SK-N-SH (cell line): ENCODE data around the gene EZH1. TPM values are rescaled to one million over a fixed set of nuclear protein-coding genes. Genes with fewer than 3 reads are reported as not detected.
"Not testable (repeated sequence)": the region's sequence is repeated elsewhere in the genome, so short reads cannot be mapped to it uniquely, and the experiment has no call there.

ENCODE experiments used
- CTCF ChIA-PET: fragments of 300-600, 350-600 bp; formaldehyde crosslinking; extraction: SDS; loops from one replicate; lab custom pipeline; 2021; lab: Yijun Ruan, JAX
- POLR2A ChIA-PET: fragments of 350-600 bp; sonication (Branson Sonifier 250); formaldehyde crosslinking; extraction: SDS; loops from one replicate; lab custom pipeline; 2020; ENCODE audit warnings: antibody characterized with exemption, inconsistent platforms; lab: Yijun Ruan, JAX
- DNase-seq: peaks from one replicate; pipeline ENCODE4 v3.0.0; 2012
- H2AFZ ChIP-seq: fragments of 200-600 bp; sonication (generic); 2 replicates; pipeline ENCODE4 v1.8.1; 2016; ENCODE audit warnings: antibody characterized with exemption, mild to moderate bottlenecking, low read depth
- H3F3A ChIP-seq: fragments of 200-600 bp; sonication (generic); replicated peaks from 2 replicates; pipeline ENCODE3; 2016; ENCODE audit warnings: antibody characterized with exemption, mild to moderate bottlenecking; ENCODE audit not compliant: insufficient read depth
- H3K27ac ChIP-seq, 2 experiments: fragments of 200-500 bp in 1 of 2; fragments of 200-600 bp in 1 of 2; sonication (Bioruptor generic) in 1 of 2; sonication (generic), shearing (Covaris generic) in 1 of 2; 2 replicates each; pipeline versions ENCODE4 v1.5.1 to v1.6.1; 2014 to 2016; ENCODE audit warnings: low read depth in 2 of 2, inconsistent platforms in 1 of 2, low read length in 1 of 2, mild to moderate bottlenecking in 1 of 2, mixed read lengths in 1 of 2
- H3K27me3 ChIP-seq: fragments of 200-600 bp; sonication (generic), shearing (Covaris generic); 2 replicates; pipeline ENCODE4 v1.6.1; 2016; ENCODE audit warnings: mixed run types; ENCODE audit not compliant: insufficient read depth
- H3K36me3 ChIP-seq, 2 experiments: fragments of 200-500 bp in 1 of 2; fragments of 200-600 bp in 1 of 2; sonication (Bioruptor generic) in 1 of 2; sonication (generic) in 1 of 2; replicated peaks in 1 of 2; 2 replicates each; pipeline versions ENCODE3 to v1.5.1; 2014 to 2016; ENCODE audit warnings: low read length in 1 of 2, mild to moderate bottlenecking in 1 of 2; ENCODE audit not compliant: insufficient read depth in 2 of 2, control insufficient read depth in 1 of 2
- H3K4me1 ChIP-seq, 2 experiments: fragments of 200-500 bp in 1 of 2; fragments of 200-600 bp in 1 of 2; sonication (Bioruptor generic) in 1 of 2; sonication (generic), shearing (Covaris generic) in 1 of 2; 2 replicates each; pipeline versions ENCODE4 v1.5.1 to v1.6.1; 2014 to 2016; ENCODE audit warnings: low read depth in 1 of 2, low read length in 1 of 2, mixed run types in 1 of 2; ENCODE audit not compliant: insufficient read depth in 2 of 2, control insufficient read depth in 1 of 2
- H3K4me2 ChIP-seq: fragments of 200-600 bp; sonication (generic), shearing (Covaris generic); 2 replicates; pipeline ENCODE4 v1.6.1; 2017; ENCODE audit warnings: mixed run types
- H3K4me3 ChIP-seq, 2 experiments: fragments of 200-500 bp in 1 of 2; fragments of 200-600 bp in 1 of 2; sonication (Bioruptor generic) in 1 of 2; sonication (generic), shearing (Covaris generic) in 1 of 2; 2 replicates each; pipeline versions ENCODE4 v1.5.1 to v1.8.1; 2014 to 2016; ENCODE audit warnings: low read depth in 2 of 2, inconsistent platforms in 1 of 2, low read length in 1 of 2, mild to moderate bottlenecking in 1 of 2, mixed read lengths in 1 of 2, moderate library complexity in 1 of 2
- H3K79me2 ChIP-seq: fragments of 200-600 bp; sonication (generic); 2 replicates; pipeline ENCODE4 v1.8.1; 2017; ENCODE audit warnings: mild to moderate bottlenecking; ENCODE audit not compliant: insufficient read depth
- H3K9ac ChIP-seq: fragments of 200-600 bp; sonication (generic); 2 replicates; pipeline ENCODE4 v1.6.1; 2017; ENCODE audit warnings: mixed run types
- H3K9me2 ChIP-seq: fragments of 200-600 bp; sonication (generic); 2 replicates; pipeline ENCODE4 v1.6.1; 2017; ENCODE audit warnings: mixed run types
- H3K9me3 ChIP-seq: fragments of 200-600 bp; sonication (generic); 2 replicates; pipeline ENCODE4 v1.6.1; 2017; ENCODE audit warnings: mixed run types, mild to moderate bottlenecking, moderate library complexity
- H4K20me1 ChIP-seq: fragments of 200-600 bp; sonication (generic); 2 replicates; pipeline ENCODE4 v1.6.1; 2017; ENCODE audit warnings: mild to moderate bottlenecking, mixed run types; ENCODE audit not compliant: insufficient read depth
- GABPA ChIP-seq: IDR thresholded peaks from 2 replicates; pipeline ENCODE4 v1.4.0; 2012; ENCODE audit warnings: low read depth, mild to moderate bottlenecking
- WGBS: methylation state at CpG from one replicate; pipeline ENCODE4 v1.1.6; 2017; ENCODE audit warnings: low lambda C conversion rate; 5-methylcytosine and 5-hydroxymethylcytosine counted together
- polyA plus RNA-seq, 3 experiments: library from polyadenylated mRNA; depleted of rRNA; stranded (reverse); fragments of >200 nt; gene quantifications; 2 replicates each; pipeline ENCODE4 v1.2.3, GENCODE V29; 2012
- TF ChIP-seq, protein P1 (sequence below): IDR thresholded peaks from 2 replicates; pipeline ENCODE4 v1.4.0; 2012; ENCODE audit warnings: low read depth, borderline replicate concordance

Gene EZH1
- polyA plus RNA-seq, 1 of the 3 experiments (the other 2 are of a cell fraction): 28.6 TPM

DNA sequence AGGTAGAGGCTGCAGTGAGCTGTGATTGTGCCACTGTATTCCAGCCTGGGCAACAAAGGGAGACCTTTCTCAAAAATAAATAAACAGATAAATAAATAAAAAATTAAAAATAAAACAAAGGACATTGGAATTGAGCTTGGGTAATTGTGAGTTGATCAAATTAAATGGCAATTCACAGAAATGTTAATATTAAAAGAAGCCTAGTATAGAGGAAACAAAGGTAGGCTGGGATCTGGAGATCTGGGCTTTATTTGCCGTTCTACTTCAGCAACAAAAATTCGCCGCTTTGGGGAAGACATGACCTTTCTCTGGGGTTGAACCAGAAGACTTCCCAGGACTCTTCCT, 28.1 kb upstream of the EZH1 start:
- ChIA-PET POLR2A (interaction anchor here (0.6 to 1.9 kb wide), 8 partner anchors 9 to 496 kb away, joined by 3 to 17 read pairs (median 5); partner anchors contain the start of genes CNTD1, COA3, NAGLU and PSMC3IP), CTCF (interaction anchor here (0.7 to 4.0 kb wide), 9 partner anchors 9 to 220 kb away, joined by 3 to 48 read pairs (median 3); partner anchors contain the start of genes BECN1, HSD17B1 and RAMP2)

DNA sequence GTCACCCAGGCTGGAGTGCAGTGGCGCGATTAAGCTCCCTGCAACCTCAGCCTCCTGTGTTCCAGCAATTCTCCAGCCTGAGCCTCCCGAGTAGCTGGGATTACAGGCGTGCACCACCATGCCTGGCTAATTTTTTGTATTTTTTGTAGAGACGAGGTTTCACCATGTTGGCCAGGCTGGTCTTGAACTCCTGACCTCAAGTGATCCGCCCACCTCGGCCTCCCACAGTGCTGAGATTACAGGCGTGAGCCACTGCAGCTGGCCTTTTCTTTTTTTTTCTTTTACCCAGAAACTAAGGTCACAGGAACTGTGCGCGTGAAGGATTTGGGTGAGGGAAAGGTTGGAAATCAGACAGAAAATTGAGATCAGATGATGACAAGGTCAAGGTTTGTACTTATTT, 25.1 kb upstream of the EZH1 start:
- WGBS: 94% methylated on average over 10 of the region's 10 CpGs
- H3K9me3 ChIP-seq, DNase-seq, H3K27me3 ChIP-seq, H3K4me1 ChIP-seq, H3K4me2 ChIP-seq, H3K36me3 ChIP-seq, H3K27ac ChIP-seq, H3K9ac ChIP-seq, H4K20me1 ChIP-seq, H3K4me3 ChIP-seq, POLR2A ChIA-PET, H2AFZ ChIP-seq, H3K9me2 ChIP-seq: not testable (repeated sequence)
- CTCF ChIA-PET: interaction anchor here (0.7 to 1.5 kb wide), 2 partner anchors 9 to 159 kb away, joined by 3 read pairs; partner anchors contain the start of gene RAMP2
- H3K79me2 ChIP-seq: peaks cover 23% of the 10 kb centered on the region
- peaks cover 20% of the 10 kb centered on the region for H3F3A ChIP-seq

More for the DNA sequence above, 28.1 kb upstream of the EZH1 start:
- H3K27me3 ChIP-seq: no peaks in the 10 kb centered on the region
- peak overlapping the region; percentile 91; the same call in 1 of the 2 replicates for H2AFZ ChIP-seq
- H3F3A ChIP-seq: peaks cover 27% of the 10 kb centered on the region
- peak overlapping the region; percentile 68 to 90 for H3K27ac ChIP-seq
- peaks cover 3 to 15% of the 10 kb centered on the region in 2 experiments; a peak in 2 of 4 replicates for H3K4me1 ChIP-seq
- no peaks in the 10 kb centered on the region for H4K20me1 ChIP-seq
- peak overlapping the region; percentile 73 to 98 for H3K4me3 ChIP-seq
- H3K9me2 ChIP-seq: no peaks in the 10 kb centered on the region
- TF ChIP-seq GABPA: no peak
- TF ChIP-seq, protein P1, sequence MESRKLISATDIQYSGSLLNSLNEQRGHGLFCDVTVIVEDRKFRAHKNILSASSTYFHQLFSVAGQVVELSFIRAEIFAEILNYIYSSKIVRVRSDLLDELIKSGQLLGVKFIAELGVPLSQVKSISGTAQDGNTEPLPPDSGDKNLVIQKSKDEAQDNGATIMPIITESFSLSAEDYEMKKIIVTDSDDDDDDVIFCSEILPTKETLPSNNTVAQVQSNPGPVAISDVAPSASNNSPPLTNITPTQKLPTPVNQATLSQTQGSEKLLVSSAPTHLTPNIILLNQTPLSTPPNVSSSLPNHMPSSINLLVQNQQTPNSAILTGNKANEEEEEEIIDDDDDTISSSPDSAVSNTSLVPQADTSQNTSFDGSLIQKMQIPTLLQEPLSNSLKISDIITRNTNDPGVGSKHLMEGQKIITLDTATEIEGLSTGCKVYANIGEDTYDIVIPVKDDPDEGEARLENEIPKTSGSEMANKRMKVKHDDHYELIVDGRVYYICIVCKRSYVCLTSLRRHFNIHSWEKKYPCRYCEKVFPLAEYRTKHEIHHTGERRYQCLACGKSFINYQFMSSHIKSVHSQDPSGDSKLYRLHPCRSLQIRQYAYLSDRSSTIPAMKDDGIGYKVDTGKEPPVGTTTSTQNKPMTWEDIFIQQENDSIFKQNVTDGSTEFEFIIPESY: 0 out of 2 replicates have a peak, but pooled peaks have one; percentile 3
- peaks cover 8 to 33% of the 10 kb centered on the region in 2 experiments for H3K36me3 ChIP-seq
- peak overlapping the region; percentile 94 for H3K9ac ChIP-seq
- DNase-seq: no peak
- peak overlapping the region; percentile 99 for H3K4me2 ChIP-seq
- peaks cover 32% of the 10 kb centered on the region for H3K79me2 ChIP-seq
- 7% methylated on average over 3 of the region's 3 CpGs for WGBS
- H3K9me3 ChIP-seq: no peaks in the 10 kb centered on the region

DNA sequence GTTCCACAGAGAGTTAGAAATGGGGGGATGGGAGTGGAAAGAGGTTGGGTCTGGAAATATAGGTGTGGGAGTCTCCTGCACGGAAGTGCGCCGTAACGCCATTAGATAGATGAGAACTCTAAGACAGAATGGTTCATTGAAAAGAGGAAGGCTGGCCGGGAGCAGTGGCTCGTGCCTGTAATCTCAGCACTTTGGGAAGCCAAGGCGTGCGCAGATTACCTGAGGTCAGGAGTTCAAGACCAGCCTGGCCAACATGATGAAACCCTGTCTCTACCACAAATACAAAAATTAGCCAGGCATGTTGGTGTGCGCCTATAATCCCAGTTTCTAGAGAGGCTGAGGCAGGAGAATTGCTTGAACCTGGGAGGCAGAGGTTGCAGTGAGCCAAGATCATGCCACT, 23.2 kb upstream of the EZH1 start:
- H3K9ac ChIP-seq, H3K4me2 ChIP-seq, H4K20me1 ChIP-seq, H3K9me3 ChIP-seq, H3K4me1 ChIP-seq, CTCF ChIA-PET, DNase-seq, POLR2A ChIA-PET, H3K27me3 ChIP-seq, H3K79me2 ChIP-seq, H3K4me3 ChIP-seq, H3K9me2 ChIP-seq, H3F3A ChIP-seq, H2AFZ ChIP-seq, H3K36me3 ChIP-seq, H3K27ac ChIP-seq: not testable (repeated sequence)
- 54% methylated on average over 9 of the region's 9 CpGs for WGBS
